Measurements from ENCODE around the gene ADCY4. TPM values are rescaled to one million over a fixed set of nuclear protein-coding genes. Genes with fewer than 3 reads are reported as not detected.

Gene ADCY4
- total and polyA plus RNA-seq, 2 of the 8 experiments (the other 6 are each of a cell fraction or from before 2014, with no cell fraction given) = 0.27 to 0.35 TPM

DNA sequence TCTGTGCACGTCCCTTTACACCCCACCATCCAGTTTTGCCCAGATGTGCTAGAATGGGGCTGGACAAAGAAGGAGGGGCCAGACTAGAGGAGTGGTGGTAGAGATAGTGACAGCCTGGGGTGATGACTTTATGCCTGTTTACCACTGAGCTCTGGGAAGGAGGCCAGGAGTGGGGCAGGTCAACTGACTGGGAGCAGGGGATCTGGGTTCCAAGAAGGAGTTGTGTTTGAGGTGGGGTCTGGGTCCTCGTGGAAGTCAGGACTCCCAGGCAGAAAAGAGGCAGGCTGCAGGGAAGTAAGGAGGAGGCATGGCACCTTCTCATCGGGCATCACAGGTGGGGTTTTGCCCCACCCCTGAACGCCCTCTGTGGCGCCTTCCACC lies 24.6 kb downstream of the ADCY4 start:
- Histone ChIP-seq H2BK120ac (replicated peaks; ENCODE audit: low read depth, low read length) (no peak overlapping the region), H3K4me3 (ENCODE audit: extremely low read depth in 1 of 4, insufficient read depth in 2 of 4, low read depth in 3 of 4, low read length in 4 of 4) (no peak overlapping the region), H4K20me1 (replicated peaks in 1 of 2; ENCODE audit: control insufficient read depth in 1 of 2, insufficient read depth in 2 of 2, low read length in 2 of 2) (peaks cover 2 to 8% of the 10 kb centered on the region in 2 experiments), H2AK5ac (ENCODE audit: low read depth, low read length) (no peak overlapping the region), H3K14ac (ENCODE audit: insufficient read length) (no peak overlapping the region), H4K91ac (replicated peaks; ENCODE audit: insufficient read length, low read length) (no peak overlapping the region), H3K23ac (ENCODE audit: insufficient read length) (no peak overlapping the region), H3K79me1 (ENCODE audit: low read depth, low read length) (no peaks in the 10 kb centered on the region), H2BK20ac (ENCODE audit: low read length) (no peak overlapping the region), H3K27ac (ENCODE audit: low read depth, low read length) (no peak overlapping the region), H3K4me1 (replicated peaks in 1 of 4; ENCODE audit: control insufficient read depth in 3 of 4, insufficient read depth in 4 of 4, low read length in 3 of 4) (no peaks in the 10 kb centered on the region), H3K23me2 (ENCODE audit: low read depth, low read length) (peaks cover 1% of the 10 kb centered on the region; the same call in 1 of the 2 replicates), H3K9ac (replicated peaks in 1 of 4; ENCODE audit: extremely low read depth in 1 of 4, low read depth in 3 of 4, low read length in 3 of 4) (no peak overlapping the region), H2BK12ac (ENCODE audit: low read depth, low read length) (no peak overlapping the region), H2BK15ac (ENCODE audit: low read length) (no peak overlapping the region), H3K27me3 (replicated peaks in 1 of 4; ENCODE audit: control insufficient read depth in 3 of 4, extremely low read depth in 1 of 4, insufficient read depth in 3 of 4, low read length in 3 of 4) (no peaks in the 10 kb centered on the region), H3K79me2 (ENCODE audit: control insufficient read depth in 1 of 2, insufficient read depth in 2 of 2, low read length in 2 of 2) (no peaks in the 10 kb centered on the region), H3K36me3 (ENCODE audit: control insufficient read depth in 2 of 4, insufficient read depth in 4 of 4, low read length in 3 of 4) (peaks cover 9 to 17% (median 13%) of the 10 kb centered on the region in 4 experiments; a peak in 5 of 8 replicates), H3K56ac (replicated peaks; ENCODE audit: insufficient read length, low read depth, low read length) (no peak overlapping the region), H3K18ac (ENCODE audit: extremely low read depth, low read length) (no peak overlapping the region), H4K8ac (ENCODE audit: extremely low read depth, insufficient read depth, low read length) (no peak overlapping the region), H2AFZ (ENCODE audit: low read length) (no peak overlapping the region), H4K5ac (ENCODE audit: insufficient read length, low read depth, low read length) (no peak overlapping the region), H3K4me2 (ENCODE audit: insufficient read depth in 1 of 2, low read depth in 2 of 2, low read length in 2 of 2) (no peak overlapping the region), H2BK5ac (ENCODE audit: low read depth, low read length) (no peak overlapping the region), H3K4ac (replicated peaks; ENCODE audit: insufficient read length, low read depth, low read length) (no peak overlapping the region), H3K9me3 (ENCODE audit: insufficient read depth in 2 of 2, low read depth in 1 of 2, low read length in 1 of 2) (no peaks in the 10 kb centered on the region)
- CTCF ChIA-PET (ENCODE audit: partially characterized antibody) = interaction anchor here (1.3 to 15.8 kb wide), 7 partner anchors 11 to 121 kb away, joined by 4 to 173 read pairs (median 36); partner anchors contain the start of genes ADCY4, DHRS1, NOP9 and RABGGTA
- DNase-seq (ENCODE audit: low read depth in 1 of 2, low spot score in 2 of 2) (no peak), FAIRE-seq (no peak)
- TF ChIP-seq BCL11A (IDR thresholded peaks at IDR 0.05; ENCODE audit: low read depth in 2 of 2, low read length in 2 of 2) (no peak), SIRT6 (IDR thresholded peaks at IDR 0.05; ENCODE audit: low read length) (no peak), SP4 (IDR thresholded peaks at IDR 0.05; ENCODE audit: low read length) (no peak), NRF1 (IDR thresholded peaks at IDR 0.05; ENCODE audit: low read depth, low read length) (no peak), HDAC2 (IDR thresholded peaks at IDR 0.05; ENCODE audit: borderline replicate concordance in 1 of 2, low read depth in 2 of 2, low read length in 2 of 2) (no peak), EZH2 (IDR thresholded peaks at IDR 0.05; ENCODE audit: low read depth, low read length, severe bottlenecking) (no peak)
- 91% methylated on average over 5 of the region's 5 CpGs; no CpG with 5 or more reads in 1 of the 2 experiments for WGBS, 2 experiments (ENCODE audit: extremely low coverage in 1 of 2, insufficient coverage in 1 of 2, insufficient read length in 1 of 2, insufficient replicate concordance in 2 of 2, low coverage in 1 of 2, low lambda C conversion rate in 2 of 2, missing lambda C conversion rate in 1 of 2)
- POLR2A ChIA-PET (ENCODE audit: partially characterized antibody) = interaction anchor here (1.0 to 5.1 kb wide), 5 partner anchors 11 to 131 kb away, joined by 3 to 35 read pairs (median 6); partner anchors contain the start of genes DHRS1 and NOP9
